ENCODE measurements around the gene SLCO3A1. TPM values are rescaled to one million over a fixed set of nuclear protein-coding genes. Genes with fewer than 3 reads are reported as not detected.
A peak's percentile ranks its signal among the peaks of the same experiment; 100 is the strongest.

The SLCO3A1 gene
- total RNA-seq, 1 experiment from 2014 or later, result 1.4 TPM

GRCh38 chr15:91852741-91853510 is 582 bp upstream of the SLCO3A1 start:
- no peaks in the 10 kb centered on the region for H3K36me3 ChIP-seq (replicated peaks; ENCODE audit: control insufficient read depth, insufficient read depth, low read length)
- H3K27me3 ChIP-seq (ENCODE audit: control insufficient read depth, insufficient read depth, low read length), result peaks cover 16% of the 10 kb centered on the region
- H3K4me3 ChIP-seq (ENCODE audit: insufficient read depth, low read depth, low read length), result peak overlapping the region; percentile 64
- peak; percentile 95 for DNase-seq

GRCh38 chr15:91853948-91854638 is 585 bp downstream of the SLCO3A1 start:
- Histone ChIP-seq H3K4me3 (ENCODE audit: insufficient read depth, low read depth, low read length) (peak overlapping the region; percentile 64), H3K36me3 (replicated peaks; ENCODE audit: control insufficient read depth, insufficient read depth, low read length) (no peaks in the 10 kb centered on the region), H3K27me3 (ENCODE audit: control insufficient read depth, insufficient read depth, low read length) (peaks cover 16% of the 10 kb centered on the region)
- peak; percentile 83 for DNase-seq

- peak overlapping the region; percentile 64 for H3K4me3 ChIP-seq (ENCODE audit: insufficient read depth, low read depth, low read length)
- no peak for DNase-seq
- H3K27me3 ChIP-seq (ENCODE audit: control insufficient read depth, insufficient read depth, low read length), result peaks cover 16% of the 10 kb centered on the region
- no peaks in the 10 kb centered on the region for H3K36me3 ChIP-seq (replicated peaks; ENCODE audit: control insufficient read depth, insufficient read depth, low read length)
These were observed 1.1 kb downstream of the SLCO3A1 start for GRCh38 chr15:91854639-91854990.

GRCh38 chr15:91855241-91855640 is 1.7 kb downstream of the SLCO3A1 start:
- DNase-seq, result no peak
- Histone ChIP-seq H3K36me3 (replicated peaks; ENCODE audit: control insufficient read depth, insufficient read depth, low read length) (no peaks in the 10 kb centered on the region), H3K27me3 (ENCODE audit: control insufficient read depth, insufficient read depth, low read length) (peaks cover 16% of the 10 kb centered on the region), H3K4me3 (ENCODE audit: insufficient read depth, low read depth, low read length) (no peak overlapping the region)

- peaks cover 16% of the 10 kb centered on the region for H3K27me3 ChIP-seq (ENCODE audit: control insufficient read depth, insufficient read depth, low read length)
- H3K36me3 ChIP-seq (replicated peaks; ENCODE audit: control insufficient read depth, insufficient read depth, low read length), result no peaks in the 10 kb centered on the region
- no peak overlapping the region for H3K4me3 ChIP-seq (ENCODE audit: insufficient read depth, low read depth, low read length)
- peak; percentile 77 for DNase-seq
These were observed 2.4 kb downstream of the SLCO3A1 start for GRCh38 chr15:91855684-91856489.

GRCh38 chr15:91857224-91857585 is 3.7 kb downstream of the SLCO3A1 start:
- DNase-seq, result no peak
- H3K4me3 ChIP-seq (ENCODE audit: insufficient read depth, low read depth, low read length), result no peak overlapping the region
- H3K36me3 ChIP-seq (replicated peaks; ENCODE audit: control insufficient read depth, insufficient read depth, low read length), result no peaks in the 10 kb centered on the region
- peaks cover 14% of the 10 kb centered on the region for H3K27me3 ChIP-seq (ENCODE audit: control insufficient read depth, insufficient read depth, low read length)

GRCh38 chr15:91857772-91858171 is 4.3 kb downstream of the SLCO3A1 start:
- Histone ChIP-seq H3K4me3 (ENCODE audit: insufficient read depth, low read depth, low read length) (no peak overlapping the region), H3K27me3 (ENCODE audit: control insufficient read depth, insufficient read depth, low read length) (peaks cover 14% of the 10 kb centered on the region), H3K36me3 (replicated peaks; ENCODE audit: control insufficient read depth, insufficient read depth, low read length) (no peaks in the 10 kb centered on the region)
- DNase-seq, result no peak

GRCh38 chr15:91860498-91860897 is 7.0 kb downstream of the SLCO3A1 start:
- no peak for DNase-seq
- Histone ChIP-seq H3K4me3 (ENCODE audit: insufficient read depth, low read depth, low read length) (no peak overlapping the region), H3K27me3 (ENCODE audit: control insufficient read depth, insufficient read depth, low read length) (no peaks in the 10 kb centered on the region), H3K36me3 (replicated peaks; ENCODE audit: control insufficient read depth, insufficient read depth, low read length) (no peaks in the 10 kb centered on the region)

GRCh38 chr15:91861223-91861622 is 7.7 kb downstream of the SLCO3A1 start:
- DNase-seq, result no peak
- H3K27me3 ChIP-seq (ENCODE audit: control insufficient read depth, insufficient read depth, low read length), result no peaks in the 10 kb centered on the region
- H3K36me3 ChIP-seq (replicated peaks; ENCODE audit: control insufficient read depth, insufficient read depth, low read length), result no peaks in the 10 kb centered on the region
- no peak overlapping the region for H3K4me3 ChIP-seq (ENCODE audit: insufficient read depth, low read depth, low read length)

GRCh38 chr15:91862891-91863504 is 9.5 kb downstream of the SLCO3A1 start:
- no peak overlapping the region for H3K4me3 ChIP-seq (ENCODE audit: insufficient read depth, low read depth, low read length)
- no peaks in the 10 kb centered on the region for H3K36me3 ChIP-seq (replicated peaks; ENCODE audit: control insufficient read depth, insufficient read depth, low read length)
- H3K27me3 ChIP-seq (ENCODE audit: control insufficient read depth, insufficient read depth, low read length), result no peaks in the 10 kb centered on the region
- DNase-seq, result no peak

GRCh38 chr15:91863621-91864255 is 10.2 kb downstream of the SLCO3A1 start:
- DNase-seq, result no peak
- H3K36me3 ChIP-seq (replicated peaks; ENCODE audit: control insufficient read depth, insufficient read depth, low read length), result no peaks in the 10 kb centered on the region
- no peaks in the 10 kb centered on the region for H3K27me3 ChIP-seq (ENCODE audit: control insufficient read depth, insufficient read depth, low read length)
- no peak overlapping the region for H3K4me3 ChIP-seq (ENCODE audit: insufficient read depth, low read depth, low read length)

- Histone ChIP-seq H3K27me3 (ENCODE audit: control insufficient read depth, insufficient read depth, low read length) (no peaks in the 10 kb centered on the region), H3K4me3 (ENCODE audit: insufficient read depth, low read depth, low read length) (no peak overlapping the region), H3K36me3 (replicated peaks; ENCODE audit: control insufficient read depth, insufficient read depth, low read length) (no peaks in the 10 kb centered on the region)
- DNase-seq, result no peak
These were observed 11.2 kb downstream of the SLCO3A1 start for GRCh38 chr15:91864664-91865063.

- H3K27me3 ChIP-seq (ENCODE audit: control insufficient read depth, insufficient read depth, low read length), result no peaks in the 10 kb centered on the region
- DNase-seq, result no peak
- no peak overlapping the region for H3K4me3 ChIP-seq (ENCODE audit: insufficient read depth, low read depth, low read length)
- no peaks in the 10 kb centered on the region for H3K36me3 ChIP-seq (replicated peaks; ENCODE audit: control insufficient read depth, insufficient read depth, low read length)
These were observed 12.0 kb downstream of the SLCO3A1 start for GRCh38 chr15:91865486-91865885.

GRCh38 chr15:91865950-91866349 is 12.4 kb downstream of the SLCO3A1 start:
- Histone ChIP-seq H3K36me3 (replicated peaks; ENCODE audit: control insufficient read depth, insufficient read depth, low read length) (no peaks in the 10 kb centered on the region), H3K27me3 (ENCODE audit: control insufficient read depth, insufficient read depth, low read length) (no peaks in the 10 kb centered on the region)
- DNase-seq, result no peak

More at GRCh38 chr15:91865950-91866349, 12.4 kb downstream of the SLCO3A1 start:
- H3K4me3 ChIP-seq (ENCODE audit: insufficient read depth, low read depth, low read length), result no peak overlapping the region
